Measurements from ENCODE around the gene RHOU.

RHOU gene

DNA sequence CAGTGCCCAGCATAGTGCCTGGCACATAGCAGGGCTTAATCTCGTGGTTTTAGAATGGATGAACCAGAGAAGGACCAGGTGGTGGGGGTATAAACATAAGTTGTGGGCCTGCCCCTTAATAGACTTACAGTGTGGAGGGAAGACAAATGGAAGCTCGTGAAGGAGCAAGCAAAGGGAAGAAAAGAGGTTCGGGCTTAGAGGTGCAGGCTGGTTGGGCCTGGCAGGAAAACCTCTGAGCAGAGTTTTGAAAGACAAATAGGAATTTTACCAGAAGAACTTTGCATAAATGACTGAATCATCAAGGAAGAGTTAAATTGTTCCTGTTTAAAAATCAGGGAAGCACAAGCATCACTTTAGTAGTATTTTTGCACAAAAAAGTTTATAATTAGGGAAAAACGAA, 4.5 kb downstream of the RHOU start:
- no peak for FAIRE-seq

- no peak for FAIRE-seq
These were observed 5.5 kb downstream of the RHOU start for GRCh38 chr1:228740543-228741317.

DNA sequence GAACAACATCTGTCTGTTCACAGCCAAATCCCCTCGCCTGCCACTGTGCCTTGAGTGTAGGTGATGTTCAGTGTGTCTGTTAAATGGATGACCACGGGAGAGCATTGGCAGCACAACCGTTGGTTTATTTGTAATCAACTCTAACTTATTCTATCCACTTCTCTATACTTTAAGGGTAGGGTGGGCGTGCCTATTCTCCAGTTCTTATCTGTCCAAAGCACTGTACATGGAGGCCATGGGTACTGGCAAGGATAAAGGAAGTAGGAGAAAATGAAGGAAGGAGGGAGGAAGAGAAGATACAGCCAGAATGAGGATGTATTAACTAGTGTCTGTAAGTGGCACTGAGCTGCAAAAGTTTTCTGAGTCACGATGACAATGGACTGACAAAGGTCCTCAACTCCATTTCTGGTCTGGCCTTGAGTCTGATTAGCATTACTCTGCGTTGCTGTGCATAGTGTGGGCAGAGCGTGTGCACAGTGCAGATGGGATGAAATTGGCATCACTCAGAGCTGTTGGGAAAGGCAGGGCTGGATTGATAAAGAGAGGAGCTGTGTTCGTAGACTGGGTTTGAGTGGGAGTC, 7.1 kb downstream of the RHOU start:
- FAIRE-seq, result no peak

- FAIRE-seq, result no peak
These were observed 8.1 kb downstream of the RHOU start for GRCh38 chr1:228743405-228743804.

DNA sequence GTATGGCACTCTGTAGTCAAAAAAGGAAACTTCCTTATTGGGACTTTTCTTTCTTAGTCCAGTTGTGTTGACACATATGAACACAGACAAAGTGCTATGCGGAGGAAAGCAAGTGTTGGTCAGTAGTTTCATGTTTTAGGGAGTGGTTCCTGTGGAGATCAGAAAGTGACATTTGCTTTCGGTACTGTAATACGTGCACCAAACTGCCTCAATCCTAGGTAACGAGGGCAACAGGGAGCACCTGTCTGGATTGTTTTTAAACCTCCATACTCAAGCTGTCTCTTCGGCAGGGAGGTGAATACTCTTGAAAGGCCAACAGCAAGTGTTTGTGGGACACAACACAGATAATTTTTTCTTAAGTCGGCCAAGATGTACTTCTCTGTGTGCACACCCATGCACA, 9.1 kb downstream of the RHOU start:
- no peak for FAIRE-seq

GRCh38 chr1:228744918-228745317, 9.6 kb downstream of the RHOU start:
- no peak for FAIRE-seq

DNA sequence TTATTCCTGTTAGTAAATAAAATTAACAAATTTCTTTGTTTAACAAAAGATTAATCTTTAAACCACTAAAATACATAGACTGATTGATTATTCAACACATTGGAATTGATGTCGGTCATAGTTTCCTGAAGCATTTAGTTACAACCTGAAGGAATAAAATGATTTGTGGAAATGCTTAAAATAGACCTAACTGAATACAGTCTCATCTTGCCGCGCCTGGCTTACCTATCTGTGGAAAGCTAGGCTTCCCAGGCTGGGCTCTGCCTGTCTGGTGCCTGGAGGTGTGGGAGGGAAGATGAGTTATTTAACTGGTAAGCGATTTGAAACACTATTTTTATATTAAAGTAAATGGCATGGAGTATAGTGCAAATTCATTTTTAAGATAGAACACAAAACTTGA, 10.2 kb downstream of the RHOU start:
- FAIRE-seq, result peak; percentile 32

- no peak for FAIRE-seq
These were observed 12.1 kb downstream of the RHOU start for GRCh38 chr1:228747301-228747935.

DNA sequence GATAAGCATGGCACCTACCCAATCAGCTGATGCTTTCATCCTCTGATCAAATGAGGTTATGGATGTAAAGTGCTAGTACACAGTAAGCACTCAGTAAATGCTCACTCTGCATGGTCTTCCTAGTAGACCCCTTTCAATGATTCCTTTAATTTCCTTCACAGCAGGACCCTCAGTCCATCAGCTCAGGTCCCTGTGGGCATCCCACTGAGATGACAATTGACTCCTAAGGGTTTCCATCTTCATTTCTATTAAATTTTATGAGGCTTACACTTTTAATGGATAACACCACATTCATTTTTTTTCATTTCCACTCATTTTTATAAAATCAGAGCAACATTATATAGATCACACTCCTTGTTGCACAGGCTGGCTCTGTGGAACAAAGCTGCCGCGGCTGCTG, 12.8 kb downstream of the RHOU start:
- FAIRE-seq, result no peak

DNA sequence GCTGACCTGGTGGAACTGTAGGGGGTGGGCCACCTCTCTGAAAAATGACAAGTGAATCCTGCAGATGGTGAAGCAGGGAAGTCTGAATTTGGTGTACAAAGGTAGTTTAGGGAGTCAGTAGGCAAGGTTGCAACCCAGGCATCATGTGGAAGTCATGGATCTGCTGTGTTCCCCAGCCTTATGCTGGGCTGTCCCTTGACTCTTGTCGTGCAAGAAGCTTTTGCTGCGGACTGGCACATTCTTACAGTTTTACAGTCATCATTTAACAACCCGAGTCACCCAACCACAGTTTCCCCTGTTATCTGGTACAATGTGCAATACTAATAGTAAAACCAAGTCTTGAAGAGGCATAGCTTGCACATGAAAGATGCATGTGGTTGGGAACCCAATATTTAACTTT, 13.2 kb downstream of the RHOU start:
- no peak for FAIRE-seq

DNA sequence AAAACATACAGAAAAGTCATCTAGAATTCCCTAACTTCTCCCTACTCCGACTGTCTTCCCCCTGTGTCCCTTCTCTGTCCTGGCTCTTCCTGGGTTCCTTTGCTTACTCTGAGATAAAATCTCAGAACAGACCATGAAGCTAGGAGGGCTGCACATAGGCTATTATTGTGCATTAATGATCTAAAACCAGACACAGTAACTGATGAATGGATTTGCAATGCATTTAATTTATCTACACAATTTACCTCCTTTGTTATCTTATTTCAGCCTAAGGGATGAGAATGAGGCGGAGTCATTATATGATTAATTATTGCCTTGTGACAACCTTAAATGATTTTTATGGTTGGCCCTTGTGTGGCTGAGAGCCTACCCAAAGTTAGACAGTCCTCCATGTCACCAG, 14.5 kb downstream of the RHOU start:
- no peak for FAIRE-seq

DNA sequence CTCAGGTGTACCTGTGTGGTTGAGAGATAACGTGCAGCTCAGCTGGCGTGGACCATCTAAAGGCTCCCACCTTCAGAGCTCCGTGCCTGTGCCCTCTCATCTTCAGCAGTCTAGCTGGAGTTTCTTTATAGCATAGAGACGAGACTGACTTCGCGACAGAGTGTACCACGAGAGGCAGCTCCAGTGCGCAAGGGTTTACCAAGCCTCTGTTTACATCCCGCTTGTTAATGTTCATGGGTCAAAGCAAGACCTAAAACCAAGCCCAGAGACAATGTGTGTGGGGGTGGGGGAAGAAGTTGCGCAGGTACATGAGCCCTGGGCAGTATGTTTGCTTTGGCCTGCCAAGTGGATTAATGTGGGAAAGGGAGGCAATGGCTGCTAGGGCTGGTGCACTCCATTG, 15.6 kb downstream of the RHOU start:
- FAIRE-seq, result no peak

DNA sequence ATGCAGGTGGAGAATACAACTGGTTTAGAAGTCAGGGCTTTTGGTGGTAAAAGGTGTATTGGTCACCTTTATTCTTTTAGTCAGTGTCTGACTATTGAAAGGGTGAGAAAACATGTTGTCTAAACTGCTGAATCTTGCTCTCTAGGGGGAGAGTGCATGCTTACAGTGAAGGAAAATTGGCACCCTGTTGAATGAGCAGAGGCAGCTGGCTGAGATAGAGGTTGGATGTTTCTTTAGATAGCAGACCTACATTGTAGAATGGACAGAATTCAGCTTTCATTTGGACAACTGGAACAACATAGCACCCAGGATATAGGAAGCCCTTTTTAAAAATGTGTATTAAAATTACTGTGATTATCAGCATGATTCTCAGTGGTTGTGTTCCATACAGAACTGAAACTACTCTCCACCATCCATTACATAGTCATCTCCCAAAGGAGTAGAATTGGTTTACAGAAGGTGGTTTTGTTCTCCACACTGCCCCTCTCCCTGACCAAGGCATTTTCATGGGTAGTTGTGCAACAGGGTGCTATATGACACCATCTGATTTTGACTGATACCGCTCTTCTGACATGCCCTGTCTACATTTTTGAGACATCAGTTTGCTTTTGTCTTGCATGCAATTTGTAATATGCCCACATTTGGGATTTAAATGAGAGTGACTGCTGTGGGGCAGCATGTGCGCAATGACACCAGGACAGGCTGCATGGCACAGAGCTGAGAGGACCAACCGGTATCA, 16.2 kb downstream of the RHOU start:
- no peak for FAIRE-seq

- no peak for FAIRE-seq
These were observed 17.0 kb downstream of the RHOU start for GRCh38 chr1:228752258-228752657.

- no peak for FAIRE-seq
These were observed 17.5 kb downstream of the RHOU start for GRCh38 chr1:228752675-228753265.

DNA sequence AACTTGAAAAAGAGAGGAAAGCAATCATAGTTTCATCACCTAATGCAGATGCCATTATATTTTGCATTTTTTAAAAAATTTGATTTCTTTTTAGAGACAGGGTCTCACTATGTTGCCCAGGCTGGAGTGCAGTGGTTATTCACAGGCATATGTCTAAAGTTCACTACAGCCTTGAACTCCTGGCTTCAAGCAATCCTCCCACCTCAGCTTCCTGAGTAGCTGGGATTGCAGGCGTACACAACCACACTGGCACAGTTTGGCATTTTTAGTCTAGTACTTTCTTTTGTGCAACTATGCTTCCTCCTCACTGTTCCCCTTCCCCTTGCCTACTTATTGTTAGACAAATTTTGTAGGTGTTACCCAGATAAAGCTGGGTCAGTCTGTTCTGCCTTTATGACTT, 18.0 kb downstream of the RHOU start:
- no peak for FAIRE-seq

DNA sequence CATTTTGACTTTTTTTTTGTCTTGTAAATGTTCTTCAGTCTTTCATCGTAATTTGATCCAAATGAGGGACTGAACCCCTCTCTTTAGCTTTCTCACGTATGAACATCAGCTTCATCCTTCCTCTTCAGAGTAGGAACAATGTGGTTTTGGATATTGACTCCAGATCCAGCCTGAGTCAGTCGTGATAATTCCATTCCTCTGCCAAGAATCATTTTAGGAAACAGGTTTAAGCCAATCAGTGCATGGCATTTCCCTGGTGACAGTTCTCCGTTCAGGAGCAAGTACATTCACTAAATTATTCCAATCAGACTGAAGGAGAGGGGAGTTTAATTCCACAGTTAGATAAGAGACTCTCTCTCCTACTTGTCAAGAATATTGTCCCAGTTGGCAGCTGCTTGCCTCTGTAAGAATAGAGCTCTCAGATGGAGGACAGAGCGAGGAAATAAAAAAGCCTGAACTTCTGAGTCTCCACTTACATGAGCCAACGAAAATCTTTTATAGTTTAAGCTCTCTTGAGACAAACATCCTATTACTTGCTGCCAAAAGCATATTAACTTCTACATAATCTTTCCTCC, 18.6 kb downstream of the RHOU start:
- FAIRE-seq, result no peak

DNA sequence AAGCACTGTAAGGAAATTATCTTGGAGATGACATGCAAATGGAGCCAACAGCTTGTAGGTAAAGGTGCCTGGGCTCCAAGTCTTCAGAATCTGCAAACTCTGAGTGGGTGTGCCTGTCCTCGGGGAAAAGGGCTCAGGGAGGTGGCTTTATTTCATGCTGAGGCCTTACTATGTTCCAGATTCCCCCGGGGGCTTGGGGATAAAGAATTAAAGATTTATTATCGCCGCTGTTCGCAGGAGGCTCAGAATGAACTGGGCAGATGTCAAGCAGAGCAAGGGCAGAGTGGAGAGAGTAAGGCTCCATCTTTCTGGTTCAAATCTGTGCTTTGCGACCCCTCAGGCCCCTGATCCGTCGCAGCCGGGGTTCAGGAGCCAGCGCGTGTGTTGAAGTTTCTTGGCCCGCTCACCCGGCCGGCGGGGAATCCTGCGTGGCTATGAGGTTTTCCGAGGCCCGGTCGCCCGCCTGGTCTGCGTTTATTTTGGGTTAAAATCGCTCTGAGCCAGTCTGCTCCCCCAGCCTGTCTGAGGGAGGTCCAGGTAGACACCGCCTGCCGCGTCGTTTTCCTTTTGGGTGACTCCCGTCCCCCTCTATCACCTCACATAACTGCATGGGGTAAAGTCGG, 19.5 kb downstream of the RHOU start:
- no peak for FAIRE-seq

DNA sequence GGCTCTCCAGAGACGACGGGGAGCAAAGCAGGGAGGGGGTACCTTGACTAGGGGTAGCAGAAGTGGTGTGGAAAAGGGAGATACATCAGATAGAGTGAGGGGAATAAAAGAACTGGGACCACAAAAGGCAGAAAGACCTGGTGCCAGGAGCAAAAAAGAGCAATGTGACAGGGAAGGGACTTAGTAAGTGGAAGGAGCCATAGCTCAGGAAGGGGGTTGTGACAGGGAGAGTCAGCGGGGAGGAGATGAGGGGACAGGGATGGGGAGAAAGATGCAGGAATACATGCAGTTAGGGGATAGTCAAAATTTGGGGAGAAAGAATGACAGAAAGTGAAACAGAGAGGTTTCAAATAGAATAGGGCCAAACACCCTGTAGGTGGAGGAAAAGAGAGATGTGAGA, 20.5 kb downstream of the RHOU start:
- FAIRE-seq, result no peak

GRCh38 chr1:228756457-228756856, 21.2 kb downstream of the RHOU start:
- no peak for FAIRE-seq

DNA sequence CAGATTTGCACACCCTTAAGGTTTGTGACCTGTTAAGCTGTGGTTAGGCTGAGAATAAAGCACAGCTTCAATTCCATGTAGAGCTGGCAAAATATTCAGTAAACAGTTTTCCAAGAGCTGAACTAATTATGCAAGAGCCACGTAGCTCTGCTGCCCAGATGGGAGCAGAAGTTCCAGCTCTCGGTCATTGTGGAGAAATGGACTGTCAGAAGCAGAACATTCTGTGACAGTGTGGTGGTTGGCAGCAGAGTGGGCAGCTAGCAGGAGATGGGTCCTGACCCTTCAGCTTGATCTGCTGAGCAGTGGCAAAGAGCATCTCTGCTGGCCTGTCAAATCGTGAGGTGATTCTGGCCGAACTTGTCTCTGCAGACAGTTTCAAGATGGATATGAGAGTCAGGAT, 23.2 kb downstream of the RHOU start:
- no peak for FAIRE-seq

DNA sequence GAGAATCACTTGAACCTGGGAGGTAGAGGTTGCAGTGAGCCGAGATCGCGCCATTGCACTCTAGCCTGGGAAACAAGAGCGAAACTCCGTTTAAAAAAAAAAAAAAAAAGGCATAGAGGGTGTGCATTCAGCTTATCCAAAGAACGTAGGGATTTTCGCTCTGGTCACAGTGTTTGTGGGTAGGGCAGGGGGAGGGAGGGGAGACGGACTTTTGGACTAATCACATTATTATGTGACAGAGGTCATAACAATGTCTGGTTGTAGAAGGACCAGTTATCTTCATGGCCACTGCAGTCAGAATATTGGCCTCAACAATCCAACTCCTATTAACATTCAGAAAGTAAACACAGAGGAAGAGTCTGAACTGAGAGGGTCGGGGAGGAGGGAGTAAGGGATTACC, 25.7 kb downstream of the RHOU start:
- no peak for FAIRE-seq

DNA sequence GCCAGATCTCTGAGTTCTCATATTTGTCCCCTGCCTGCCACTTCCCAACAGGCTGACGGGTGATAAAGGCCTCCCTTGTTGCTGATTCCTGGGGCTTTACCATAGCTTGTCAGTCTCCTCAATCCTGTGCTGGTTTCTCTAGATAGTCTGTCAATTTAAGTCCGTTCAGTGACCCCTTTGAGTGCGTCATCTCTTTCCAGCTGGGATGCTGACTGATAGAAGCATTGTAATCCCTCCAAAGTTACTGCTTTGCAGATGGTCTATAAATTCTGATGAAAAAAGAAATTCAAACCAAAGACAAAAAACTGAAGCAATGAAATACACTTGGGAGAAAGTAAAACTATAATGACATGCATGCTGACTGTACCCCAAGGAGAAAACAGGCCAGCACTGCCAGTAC, 28.3 kb downstream of the RHOU start:
- no peak for FAIRE-seq
